Epithelial cell of esophagus (primary cell): ENCODE data around the gene ZCCHC14.
A peak's percentile ranks its signal among the peaks of the same experiment; 100 is the strongest.
"Not testable (repeated sequence)": the region's sequence is repeated elsewhere in the genome, so short reads cannot be mapped to it uniquely, and the experiment has no call there.

Source experiments
- DNase-seq: peaks from one replicate; pipeline ENCODE4 v3.0.0; 2010; ENCODE audit warnings: low read depth
- H3K4me3 ChIP-seq: 2 replicates; pipeline ENCODE4 v1.5.1; 2011; ENCODE audit warnings: mild to moderate bottlenecking, low read length, control low read depth
- CTCF ChIP-seq: IDR thresholded peaks from 2 replicates; pipeline ENCODE4 v1.5.1; 2011; ENCODE audit warnings: low read depth, mild to moderate bottlenecking, low read length, control low read depth, inconsistent platforms; ENCODE audit not compliant: insufficient read depth; ENCODE audit errors: missing control alignments

Gene ZCCHC14

GRCh38 chr16:87507351-87508069 is 14.7 kb upstream of the ZCCHC14 start:
- no peak for TF ChIP-seq CTCF
- H3K4me3 ChIP-seq: no peak overlapping the region
- DNase-seq: no peak

GRCh38 chr16:87506423-87507350 is 13.9 kb upstream of the ZCCHC14 start:
- TF ChIP-seq CTCF: no peak
- H3K4me3 ChIP-seq: no peak overlapping the region
- no peak for DNase-seq

- TF ChIP-seq CTCF: no peak
- H3K4me3 ChIP-seq: no peak overlapping the region
- no peak for DNase-seq
These were observed 13.0 kb upstream of the ZCCHC14 start for GRCh38 chr16:87505834-87506233.

- DNase-seq: not testable (repeated sequence)
These were observed 10.6 kb upstream of the ZCCHC14 start for GRCh38 chr16:87503232-87503937.

GRCh38 chr16:87502308-87502969 is 9.6 kb upstream of the ZCCHC14 start:
- H3K4me3 ChIP-seq: no peak overlapping the region
- DNase-seq: no peak
- TF ChIP-seq CTCF: no peak

More at GRCh38 chr16:87503232-87503937, 10.6 kb upstream of the ZCCHC14 start:
- not testable (repeated sequence) for H3K4me3 ChIP-seq

GRCh38 chr16:87501117-87501516 is 8.3 kb upstream of the ZCCHC14 start:
- no peak for TF ChIP-seq CTCF

GRCh38 chr16:87499189-87499486 is 6.3 kb upstream of the ZCCHC14 start:
- H3K4me3 ChIP-seq: no peak overlapping the region
- peak; percentile 73 for DNase-seq
- no peak for TF ChIP-seq CTCF

More at GRCh38 chr16:87501117-87501516, 8.3 kb upstream of the ZCCHC14 start:
- H3K4me3 ChIP-seq: no peak overlapping the region
- no peak for DNase-seq
